Cortex of kidney (tissue), 1 donor: ENCODE measurements around the gene NDUFA11.

Experiments used
- DNase-seq: peaks from one replicate; lab custom pipeline; 2025; lab: John Stamatoyannopoulos, UW

Gene NDUFA11

GRCh38 chr19:5903624-5904351 lies at the start of gene NDUFA11:
NDUFA11 (minus strand) TSS chr19:5903790; CDS start chr19:5903708, 82 bp downstream.
- DNase-seq: peak; percentile 91

GRCh38 chr19:5953030-5953589 lies 49.5 kb upstream of the NDUFA11 start:
- no peak for DNase-seq

GRCh38 chr19:5952193-5953029 lies 48.8 kb upstream of the NDUFA11 start:
- DNase-seq: no peak

GRCh38 chr19:5951338-5951861 lies 47.8 kb upstream of the NDUFA11 start:
- DNase-seq: no peak

- no peak for DNase-seq
Measured at GRCh38 chr19:5950741-5951140, 47.2 kb upstream of the NDUFA11 start.

GRCh38 chr19:5949792-5950305 lies 46.3 kb upstream of the NDUFA11 start:
- DNase-seq: no peak

- DNase-seq: no peak
Measured at GRCh38 chr19:5948752-5949564, 45.4 kb upstream of the NDUFA11 start.

- DNase-seq: no peak
Measured at GRCh38 chr19:5947435-5947834, 43.8 kb upstream of the NDUFA11 start.

GRCh38 chr19:5943623-5944022 lies 40.0 kb upstream of the NDUFA11 start:
- no peak for DNase-seq

GRCh38 chr19:5943045-5943444 lies 39.5 kb upstream of the NDUFA11 start:
- DNase-seq: no peak

- DNase-seq: no peak
Measured at GRCh38 chr19:5941673-5942072, 38.1 kb upstream of the NDUFA11 start.

- DNase-seq: no peak
Measured at GRCh38 chr19:5940260-5941208, 36.9 kb upstream of the NDUFA11 start.

- DNase-seq: no peak
Measured at GRCh38 chr19:5937550-5937949, 34.0 kb upstream of the NDUFA11 start.

- no peak for DNase-seq
Measured at GRCh38 chr19:5936292-5936592, 32.7 kb upstream of the NDUFA11 start.

GRCh38 chr19:5935473-5936291 lies 32.1 kb upstream of the NDUFA11 start:
- no peak for DNase-seq

- no peak for DNase-seq
Measured at GRCh38 chr19:5934774-5935472, 31.3 kb upstream of the NDUFA11 start.

- no peak for DNase-seq
Measured at GRCh38 chr19:5934069-5934401, 30.4 kb upstream of the NDUFA11 start.

- DNase-seq: no peak
Measured at GRCh38 chr19:5933391-5934068, 29.9 kb upstream of the NDUFA11 start.
